Measurements from ENCODE around the gene CFAP43. TPM values are rescaled to one million over a fixed set of nuclear protein-coding genes. Genes with fewer than 3 reads are reported as not detected.

CFAP43 gene
- total RNA-seq, 4 donors from 2014 or later: 0.76 to 1.5 (median 0.99) TPM

DNA sequence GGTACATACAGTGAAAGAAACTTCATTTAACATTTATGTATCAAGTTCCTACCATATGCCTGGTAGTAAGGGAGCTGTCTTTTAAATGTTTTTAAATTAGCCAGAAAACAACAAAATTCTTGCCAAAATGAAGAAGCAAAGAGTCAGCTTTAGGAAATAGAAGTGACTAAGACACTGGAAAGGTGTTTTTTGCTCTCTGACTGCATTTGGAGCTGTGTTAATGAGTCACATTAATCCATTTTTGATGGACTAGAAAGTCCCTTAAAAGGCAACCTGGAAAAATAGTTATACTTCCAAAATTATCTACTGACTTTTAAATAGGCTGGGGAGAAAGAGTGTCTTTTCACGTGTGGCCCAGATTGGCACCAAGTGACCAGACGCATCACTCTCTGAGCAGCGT is 142.5 kb downstream of the CFAP43 start:
- WGBS: 59% methylated on average over 3 of the region's 3 CpGs
- no peak for DNase-seq (ENCODE audit: low spot score in 2 of 2)
- TF ChIP-seq EP300 (IDR thresholded peaks at IDR 0.05) (no peak), POLR2A (IDR thresholded peaks at IDR 0.05) (no peak), POLR2AphosphoS5 (IDR thresholded peaks at IDR 0.05) (no peak)
- TF ChIP-seq, protein P1, sequence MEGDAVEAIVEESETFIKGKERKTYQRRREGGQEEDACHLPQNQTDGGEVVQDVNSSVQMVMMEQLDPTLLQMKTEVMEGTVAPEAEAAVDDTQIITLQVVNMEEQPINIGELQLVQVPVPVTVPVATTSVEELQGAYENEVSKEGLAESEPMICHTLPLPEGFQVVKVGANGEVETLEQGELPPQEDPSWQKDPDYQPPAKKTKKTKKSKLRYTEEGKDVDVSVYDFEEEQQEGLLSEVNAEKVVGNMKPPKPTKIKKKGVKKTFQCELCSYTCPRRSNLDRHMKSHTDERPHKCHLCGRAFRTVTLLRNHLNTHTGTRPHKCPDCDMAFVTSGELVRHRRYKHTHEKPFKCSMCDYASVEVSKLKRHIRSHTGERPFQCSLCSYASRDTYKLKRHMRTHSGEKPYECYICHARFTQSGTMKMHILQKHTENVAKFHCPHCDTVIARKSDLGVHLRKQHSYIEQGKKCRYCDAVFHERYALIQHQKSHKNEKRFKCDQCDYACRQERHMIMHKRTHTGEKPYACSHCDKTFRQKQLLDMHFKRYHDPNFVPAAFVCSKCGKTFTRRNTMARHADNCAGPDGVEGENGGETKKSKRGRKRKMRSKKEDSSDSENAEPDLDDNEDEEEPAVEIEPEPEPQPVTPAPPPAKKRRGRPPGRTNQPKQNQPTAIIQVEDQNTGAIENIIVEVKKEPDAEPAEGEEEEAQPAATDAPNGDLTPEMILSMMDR (IDR thresholded peaks at IDR 0.05): no peak
- no peaks in the 10 kb centered on the region for H3K27me3 ChIP-seq
- peaks cover 18% of the 10 kb centered on the region for H3K4me1 ChIP-seq
- H3K9me3 ChIP-seq: no peaks in the 10 kb centered on the region
- no peak overlapping the region for H3K4me3 ChIP-seq
- no peak overlapping the region for H3K27ac ChIP-seq
- no peaks in the 10 kb centered on the region for H3K36me3 ChIP-seq

DNA sequence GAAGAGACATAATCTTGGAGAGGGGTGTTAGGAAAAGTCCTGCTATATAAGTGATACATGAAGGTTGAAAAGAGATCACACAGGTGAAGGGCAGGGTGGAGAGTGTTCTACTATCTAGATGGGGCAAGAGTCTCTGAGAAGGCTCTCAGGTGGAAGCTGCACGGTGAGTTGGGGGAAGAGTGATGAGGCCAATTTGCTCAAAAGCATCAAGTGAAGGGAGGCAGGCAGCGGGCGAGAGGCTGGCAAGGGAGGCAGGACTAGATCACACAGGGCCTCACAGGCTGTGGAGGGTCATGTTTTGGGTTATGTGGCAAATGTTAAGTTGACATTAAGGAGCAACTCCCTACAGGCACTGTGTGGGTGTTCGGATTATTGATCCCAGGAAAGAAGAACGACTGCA is 143.9 kb downstream of the CFAP43 start:
- Histone ChIP-seq H3K27ac (no peak overlapping the region), H3K4me1 (peaks cover 18% of the 10 kb centered on the region), H3K36me3 (no peaks in the 10 kb centered on the region), H3K4me3 (no peak overlapping the region), H3K27me3 (no peaks in the 10 kb centered on the region), H3K9me3 (no peaks in the 10 kb centered on the region)
- no peak for DNase-seq (ENCODE audit: low spot score in 2 of 2)
- TF ChIP-seq POLR2A (IDR thresholded peaks at IDR 0.05) (no peak), POLR2AphosphoS5 (IDR thresholded peaks at IDR 0.05) (no peak), EP300 (IDR thresholded peaks at IDR 0.05) (no peak)
- TF ChIP-seq, protein P1 (IDR thresholded peaks at IDR 0.05): no peak
- 88% methylated on average over 5 of the region's 5 CpGs for WGBS

- 55% methylated on average over 3 of the region's 3 CpGs for WGBS
These were observed 146.3 kb downstream of the CFAP43 start, which contains the start of gene COL17A1 for GRCh38 chr10:104085801-104086400. Gene COL17A1, minus strand, starts transcription at chr10:104085880. Its CDS starts 5,207 bp downstream, at chr10:104080673.

DNA sequence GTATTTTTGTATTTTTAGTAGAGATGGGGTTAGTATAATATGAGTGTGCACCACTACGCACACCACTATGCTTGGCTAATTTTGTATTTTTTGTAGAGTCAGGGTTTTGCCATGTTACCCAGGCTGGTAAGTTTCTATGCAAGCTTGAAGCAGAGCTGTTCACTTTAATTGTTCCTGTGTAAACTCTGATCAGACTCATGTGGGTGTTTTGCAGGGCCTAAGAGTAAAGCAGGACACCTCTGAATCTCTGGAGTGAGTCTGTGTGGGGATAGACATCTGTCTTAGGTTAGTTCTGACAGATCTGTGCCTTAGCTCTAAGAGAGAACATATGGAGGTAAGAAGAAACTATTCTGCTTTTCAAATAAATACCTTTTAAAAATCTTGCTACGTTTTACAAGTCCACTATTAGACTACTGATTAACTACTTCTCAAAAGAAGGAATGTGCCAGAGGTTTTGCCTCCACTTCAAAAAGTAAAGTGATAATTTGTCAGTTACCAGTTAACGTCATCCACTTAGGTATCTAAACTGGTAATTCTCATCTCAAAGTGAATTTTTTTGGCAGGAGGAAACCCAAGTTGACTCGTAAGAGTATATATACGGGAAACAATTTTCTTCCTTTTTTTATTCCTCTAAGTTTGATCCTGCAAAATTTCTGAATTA is 147.6 kb downstream of the CFAP43 start:
- Histone ChIP-seq H3K27ac (peak overlapping the region; percentile 76), H3K4me1 (peaks cover 15% of the 10 kb centered on the region), H3K9me3 (no peaks in the 10 kb centered on the region), H3K36me3 (no peaks in the 10 kb centered on the region), H3K27me3 (no peaks in the 10 kb centered on the region), H3K4me3 (peak overlapping the region; percentile 39)
- TF ChIP-seq POLR2A (IDR thresholded peaks at IDR 0.05): no peak
- no peak for TF ChIP-seq POLR2AphosphoS5 (IDR thresholded peaks at IDR 0.05)
- DNase-seq (ENCODE audit: low spot score in 2 of 2): no peak
- WGBS: 45% methylated on average over 5 of the region's 5 CpGs

More at GRCh38 chr10:104085801-104086400, 146.3 kb downstream of the CFAP43 start, which contains the start of gene COL17A1:
- peak within 1 kb of the TSS; percentile 39 for H3K4me3 ChIP-seq
- no peak for DNase-seq (ENCODE audit: low spot score in 2 of 2)
- no peaks in the 10 kb centered on the region for H3K27me3 ChIP-seq
- peak within 1 kb of the TSS; percentile 76 for H3K27ac ChIP-seq
- H3K9me3 ChIP-seq: no peaks in the 10 kb centered on the region
- TF ChIP-seq EP300 (IDR thresholded peaks at IDR 0.05): no peak
- TF ChIP-seq POLR2AphosphoS5 (IDR thresholded peaks at IDR 0.05): no peak
- TF ChIP-seq, protein P1 (IDR thresholded peaks at IDR 0.05): no peak
- TF ChIP-seq POLR2A (IDR thresholded peaks at IDR 0.05): no peak
- peaks cover 15% of the 10 kb centered on the region for H3K4me1 ChIP-seq
- H3K36me3 ChIP-seq: no peaks in the 10 kb centered on the region

DNA sequence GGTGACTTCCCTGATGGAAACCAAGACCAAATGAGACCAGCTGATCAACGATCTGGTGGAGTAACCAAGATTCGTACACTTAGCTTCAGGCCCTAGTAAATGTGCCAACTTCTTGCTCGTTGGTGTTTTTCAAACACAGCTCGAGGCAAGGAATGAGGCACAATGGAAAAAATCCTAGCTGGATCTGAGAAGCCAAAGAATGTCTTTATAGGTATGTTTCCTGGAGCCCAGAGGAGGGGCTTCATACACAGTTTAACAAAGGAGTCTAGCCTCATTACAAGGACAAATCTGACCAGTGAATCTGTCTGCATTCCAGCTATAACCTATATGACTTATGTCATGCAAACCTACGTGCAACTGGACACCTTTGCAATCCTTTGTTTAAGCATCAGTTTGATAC is 150.2 kb downstream of the CFAP43 start:
- no peaks in the 10 kb centered on the region for H3K27me3 ChIP-seq
- peaks cover 39% of the 10 kb centered on the region for H3K4me1 ChIP-seq
- no peaks in the 10 kb centered on the region for H3K9me3 ChIP-seq
- TF ChIP-seq EP300 (IDR thresholded peaks at IDR 0.05) (no peak), POLR2AphosphoS5 (IDR thresholded peaks at IDR 0.05) (no peak)
- TF ChIP-seq, protein P1 (IDR thresholded peaks at IDR 0.05): no peak
- peak overlapping the region; percentile 76 for H3K27ac ChIP-seq
- WGBS: 43% methylated on average over 5 of the region's 5 CpGs
- no peak for DNase-seq (ENCODE audit: low spot score in 2 of 2)
- H3K36me3 ChIP-seq: no peaks in the 10 kb centered on the region
- H3K4me3 ChIP-seq: peak overlapping the region; percentile 39

Data from suprapubic skin (tissue), 4 donors.